CD4-positive, alpha-beta T cell treated with Interleukin-15 for 4 hours (primary cell): ENCODE results near the gene HTD2.

Source experiments
- DNase-seq: peaks from one replicate; pipeline ENCODE4 v3.0.0-alpha.2; 2020; ENCODE audit warnings: low spot score

Gene HTD2

GRCh38 chr3:58292866-58293265, 13.5 kb upstream of the HTD2 start:
- DNase-seq: no peak

- no peak for DNase-seq
Observed at GRCh38 chr3:58293516-58293915, 12.8 kb upstream of the HTD2 start.

- DNase-seq: no peak
Observed at GRCh38 chr3:58296269-58296668, 10.1 kb upstream of the HTD2 start.

- DNase-seq: no peak
Observed at GRCh38 chr3:58296843-58297242, 9.5 kb upstream of the HTD2 start.

GRCh38 chr3:58298190-58298589, 8.1 kb upstream of the HTD2 start:
- DNase-seq: no peak

GRCh38 chr3:58299075-58299474, 7.2 kb upstream of the HTD2 start:
- no peak for DNase-seq

GRCh38 chr3:58299839-58300516, 6.3 kb upstream of the HTD2 start:
- DNase-seq: no peak

GRCh38 chr3:58307639-58308215, 1.4 kb downstream of the HTD2 start:
- DNase-seq: peak; percentile 58

- no peak for DNase-seq
Observed at GRCh38 chr3:58308728-58309127, 2.4 kb downstream of the HTD2 start.

- no peak for DNase-seq
Observed at GRCh38 chr3:58317811-58318210, 11.5 kb downstream of the HTD2 start.

- DNase-seq: no peak
Observed at GRCh38 chr3:58321791-58322190, 15.5 kb downstream of the HTD2 start.

GRCh38 chr3:58322793-58323192, 16.5 kb downstream of the HTD2 start:
- no peak for DNase-seq

- no peak for DNase-seq
Observed at GRCh38 chr3:58323529-58324390, 17.4 kb downstream of the HTD2 start.

GRCh38 chr3:58324391-58325390, 18.4 kb downstream of the HTD2 start:
- no peak for DNase-seq

- DNase-seq: no peak
Observed at GRCh38 chr3:58325525-58325992, 19.2 kb downstream of the HTD2 start.

- no peak for DNase-seq
Observed at GRCh38 chr3:58326267-58326900, 20.1 kb downstream of the HTD2 start.

GRCh38 chr3:58329150-58329921, 23.0 kb downstream of the HTD2 start:
- no peak for DNase-seq

GRCh38 chr3:58329922-58330413, 23.6 kb downstream of the HTD2 start:
- no peak for DNase-seq

- no peak for DNase-seq
Observed at GRCh38 chr3:58331593-58332152, 25.4 kb downstream of the HTD2 start.
